ENCODE results near the gene SREBF2. TPM values are rescaled to one million over a fixed set of nuclear protein-coding genes. Genes with fewer than 3 reads are reported as not detected.

Gene SREBF2
- total RNA-seq, 1 experiment from 2014 or later, result 129 TPM

DNA sequence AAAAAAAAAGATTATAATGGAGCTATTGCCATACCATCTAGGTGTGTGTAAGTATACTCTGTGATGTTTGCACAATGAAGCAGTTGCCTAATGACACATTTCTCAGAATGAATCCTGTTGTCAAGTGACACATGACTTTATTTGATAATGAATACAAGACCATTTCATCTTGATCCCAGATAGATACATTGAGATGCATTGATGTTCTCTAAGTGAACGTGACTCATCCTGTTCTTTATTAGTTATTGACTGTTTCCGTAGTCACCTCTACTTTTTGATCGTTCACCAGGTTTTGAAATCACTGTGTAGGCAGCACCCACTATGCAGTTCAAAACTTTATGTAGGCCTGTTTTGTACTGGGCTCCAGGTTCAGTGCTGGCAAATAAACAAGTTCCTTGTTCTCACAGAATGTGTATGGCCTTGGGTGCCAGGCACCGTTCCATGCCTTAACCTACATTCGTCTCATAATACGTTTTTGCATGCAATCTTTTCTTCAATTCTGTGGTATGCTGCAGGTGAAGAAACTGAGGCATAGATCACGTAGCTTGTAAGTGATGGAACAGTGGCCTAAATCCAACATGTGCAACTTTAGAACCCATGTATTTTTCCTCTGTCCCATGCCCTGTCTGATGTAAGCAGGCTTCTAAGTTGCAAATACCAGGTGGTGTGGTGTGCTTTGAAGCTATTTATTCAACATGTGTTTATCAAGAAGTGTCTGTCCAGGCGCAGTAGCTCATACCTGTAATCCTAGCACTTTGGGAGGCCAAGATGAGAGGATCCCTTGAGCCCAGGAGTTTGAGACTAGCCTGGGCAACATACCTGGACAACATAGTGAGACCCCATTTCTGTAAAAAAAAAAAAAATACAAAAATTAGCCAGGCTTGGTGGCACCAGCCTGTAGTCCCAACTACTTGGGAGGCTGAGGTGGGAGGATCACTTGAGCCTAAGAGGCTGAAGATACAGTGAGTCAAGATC is 10.4 kb downstream of the SREBF2 start:
- peaks cover 18 to 26% of the 10 kb centered on the region in 2 experiments for H3K4me1 ChIP-seq (ENCODE audit: control insufficient read depth in 1 of 2, insufficient read depth in 2 of 2, low read length in 2 of 2)
- ATAC-seq, result no peak

More for the DNA sequence above, 10.4 kb downstream of the SREBF2 start:
- no peak overlapping the region for H3K27ac ChIP-seq (ENCODE audit: low read depth, low read length)
- H3K79me2 ChIP-seq (ENCODE audit: insufficient read depth, low read length), result peaks cover 96% of the 10 kb centered on the region
- H2AFZ ChIP-seq (ENCODE audit: low read depth, low read length, poor library complexity, severe bottlenecking), result no peak overlapping the region
- intact Hi-C loops (cut with micrococcal nuclease), result no loop called here
- H3K9ac ChIP-seq (ENCODE audit: low read length), result no peak overlapping the region
- no peaks in the 10 kb centered on the region for H3K36me3 ChIP-seq (ENCODE audit: control insufficient read depth in 1 of 2, insufficient read depth in 2 of 2, low read length in 2 of 2)
- no peak overlapping the region for H3K4me3 ChIP-seq (replicated peaks in 1 of 2; ENCODE audit: low read depth in 1 of 2, low read length in 2 of 2)
- ChIA-PET RAD21 (ENCODE audit: low non-redundant PET in 1 of 2, low total read pairs in 2 of 2, uncharacterized antibody in 2 of 2, unreplicated experiment in 2 of 2) (no interaction called here), POLR2A (no interaction called here), CTCF (no interaction called here)
- H3K4me2 ChIP-seq (ENCODE audit: low read length), result no peak overlapping the region
- H3K27me3 ChIP-seq (ENCODE audit: insufficient read depth, low read length), result no peaks in the 10 kb centered on the region
- no peak for TF ChIP-seq POLR2A (IDR thresholded peaks at IDR 0.05; ENCODE audit: borderline replicate concordance, extremely low read depth, insufficient read depth, insufficient read length)
- no peak for TF ChIP-seq SP1 (IDR thresholded peaks at IDR 0.05; ENCODE audit: low read depth)
- TF ChIP-seq EGR1 (IDR thresholded peaks at IDR 0.05; ENCODE audit: low read depth), result no peak
- no peak for TF ChIP-seq CEBPB (IDR thresholded peaks at IDR 0.05; ENCODE audit: low read depth)
- TF ChIP-seq EZH2 (IDR thresholded peaks at IDR 0.05), result no peak
- TF ChIP-seq, protein P1, sequence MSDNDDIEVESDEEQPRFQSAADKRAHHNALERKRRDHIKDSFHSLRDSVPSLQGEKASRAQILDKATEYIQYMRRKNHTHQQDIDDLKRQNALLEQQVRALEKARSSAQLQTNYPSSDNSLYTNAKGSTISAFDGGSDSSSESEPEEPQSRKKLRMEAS (IDR thresholded peaks at IDR 0.05), result no peak
- TF ChIP-seq POLR2AphosphoS5 (IDR thresholded peaks at IDR 0.05; ENCODE audit: low read depth, low read length), result no peak
- TF ChIP-seq JUND (IDR thresholded peaks at IDR 0.05), result no peak
- TF ChIP-seq CBX3 (IDR thresholded peaks at IDR 0.05; ENCODE audit: low read depth), result no peak
- no peak for TF ChIP-seq ZNF274 (IDR thresholded peaks at IDR 0.05; ENCODE audit: low read depth, low read length)
- no peak for TF ChIP-seq REST (IDR thresholded peaks at IDR 0.05; ENCODE audit: low read depth)
- TF ChIP-seq SIN3A (IDR thresholded peaks at IDR 0.05; ENCODE audit: low read depth), result no peak
- no peak for TF ChIP-seq EZH2phosphoT487 (IDR thresholded peaks at IDR 0.05; ENCODE audit: borderline replicate concordance)
- TF ChIP-seq ZBTB33 (IDR thresholded peaks at IDR 0.05; ENCODE audit: extremely low read depth, insufficient replicate concordance, low read length), result no peak
- TF ChIP-seq, protein P2, sequence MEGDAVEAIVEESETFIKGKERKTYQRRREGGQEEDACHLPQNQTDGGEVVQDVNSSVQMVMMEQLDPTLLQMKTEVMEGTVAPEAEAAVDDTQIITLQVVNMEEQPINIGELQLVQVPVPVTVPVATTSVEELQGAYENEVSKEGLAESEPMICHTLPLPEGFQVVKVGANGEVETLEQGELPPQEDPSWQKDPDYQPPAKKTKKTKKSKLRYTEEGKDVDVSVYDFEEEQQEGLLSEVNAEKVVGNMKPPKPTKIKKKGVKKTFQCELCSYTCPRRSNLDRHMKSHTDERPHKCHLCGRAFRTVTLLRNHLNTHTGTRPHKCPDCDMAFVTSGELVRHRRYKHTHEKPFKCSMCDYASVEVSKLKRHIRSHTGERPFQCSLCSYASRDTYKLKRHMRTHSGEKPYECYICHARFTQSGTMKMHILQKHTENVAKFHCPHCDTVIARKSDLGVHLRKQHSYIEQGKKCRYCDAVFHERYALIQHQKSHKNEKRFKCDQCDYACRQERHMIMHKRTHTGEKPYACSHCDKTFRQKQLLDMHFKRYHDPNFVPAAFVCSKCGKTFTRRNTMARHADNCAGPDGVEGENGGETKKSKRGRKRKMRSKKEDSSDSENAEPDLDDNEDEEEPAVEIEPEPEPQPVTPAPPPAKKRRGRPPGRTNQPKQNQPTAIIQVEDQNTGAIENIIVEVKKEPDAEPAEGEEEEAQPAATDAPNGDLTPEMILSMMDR (IDR thresholded peaks at IDR 0.05 in 2 of 3, conservative IDR thresholded peaks at IDR 0.05 in 1 of 3; ENCODE audit: borderline replicate concordance in 1 of 3, insufficient read depth in 1 of 3, low read depth in 2 of 3, low read length in 2 of 3), result no peak
- H4K20me1 ChIP-seq (ENCODE audit: insufficient read depth), result peaks cover 6% of the 10 kb centered on the region
- no TSS peak for BruUV-seq (replicated peaks)
- no peaks in the 10 kb centered on the region for H3K9me2 ChIP-seq (ENCODE audit: insufficient read depth)
- no peaks in the 10 kb centered on the region for H3K9me3 ChIP-seq (ENCODE audit: control insufficient read depth in 1 of 2, insufficient read depth in 1 of 2, low read depth in 1 of 2, low read length in 2 of 2)
- no peak for DNase-seq (ENCODE audit: low read depth, low spot score)
